Activated CD4-positive, alpha-beta memory T cell treated with anti-CD3 and anti-CD28 coated beads, Interleukin-2, amount 10 ng/mL, durations not matched to agents 7 days and 5 days (primary cell): ENCODE measurements around the gene AIF1L. TPM values are rescaled to one million over a fixed set of nuclear protein-coding genes. Genes with fewer than 3 reads are reported as not detected.

Experiments used
- CTCF ChIA-PET: fragments of 350-600 bp; sonication (Branson Sonifier 250); formaldehyde crosslinking; loops from one replicate; lab custom pipeline; 2021; ENCODE audit warnings: antibody characterized with exemption, inconsistent platforms; lab: Charles Lee
- POLR2A ChIA-PET: fragments of 350-600 bp; sonication (Branson Sonifier 250); formaldehyde crosslinking; loops from one replicate; lab custom pipeline; 2021; ENCODE audit warnings: antibody characterized with exemption; lab: Charles Lee
- DNase-seq: peaks from one replicate; pipeline ENCODE4 v3.0.0-alpha.2; 2020
- H3K27ac Mint-ChIP-seq: one replicate; pipeline ENCODE4 v1.8.0; 2021; ENCODE audit warnings: mild to moderate bottlenecking, mixed read lengths
- H3K27me3 Mint-ChIP-seq: one replicate; pipeline ENCODE4 v1.8.0; 2021; ENCODE audit warnings: mixed read lengths
- H3K36me3 Mint-ChIP-seq: one replicate; pipeline ENCODE4 v1.8.0; 2021; ENCODE audit warnings: low read depth, mixed read lengths
- H3K4me1 Mint-ChIP-seq: one replicate; pipeline ENCODE4 v1.8.0; 2021; ENCODE audit warnings: mixed read lengths
- H3K4me3 Mint-ChIP-seq: one replicate; pipeline ENCODE4 v1.8.0; 2021; ENCODE audit warnings: mild to moderate bottlenecking, mixed read lengths
- H3K9me3 Mint-ChIP-seq: one replicate; pipeline ENCODE4 v1.8.0; 2021; ENCODE audit warnings: mixed read lengths
- total RNA-seq, 2 experiments: library from RNA; stranded (reverse); gene quantifications; one replicate each; pipeline ENCODE4 v1.2.3, GENCODE V29; 2021

The AIF1L gene
- total RNA-seq, 2 experiments from 2014 or later: 0.30 to 0.50 TPM

GRCh38 chr9:131084661-131085369, 11.5 kb upstream of the AIF1L start:
- H3K27me3 Mint-ChIP-seq: peaks cover 7% of the 10 kb centered on the region
- no peak for DNase-seq
- no peak overlapping the region for H3K27ac Mint-ChIP-seq
- H3K4me1 Mint-ChIP-seq: no peaks in the 10 kb centered on the region
- H3K36me3 Mint-ChIP-seq: no peaks in the 10 kb centered on the region
- no peak overlapping the region for H3K4me3 Mint-ChIP-seq
- ChIA-PET POLR2A (no interaction called here), CTCF (interaction anchor here (1.2 to 1.4 kb wide), 2 partner anchors 10 to 27 kb away, joined by 3 to 4 read pairs; no protein-coding TSS in a partner anchor)
- no peaks in the 10 kb centered on the region for H3K9me3 Mint-ChIP-seq

GRCh38 chr9:131085370-131086122, 10.8 kb upstream of the AIF1L start:
- Mint-ChIP-seq H3K36me3 (no peaks in the 10 kb centered on the region), H3K4me3 (no peak overlapping the region), H3K27me3 (peaks cover 7% of the 10 kb centered on the region), H3K27ac (no peak overlapping the region), H3K9me3 (no peaks in the 10 kb centered on the region), H3K4me1 (no peaks in the 10 kb centered on the region)
- POLR2A ChIA-PET: no interaction called here
- DNase-seq: no peak
- CTCF ChIA-PET: interaction anchor here (1.2 kb wide), 1 partner anchor 9 kb away, joined by 4 read pairs; no protein-coding TSS in a partner anchor

- no peaks in the 10 kb centered on the region for H3K4me1 Mint-ChIP-seq
- no peaks in the 10 kb centered on the region for H3K36me3 Mint-ChIP-seq
- peaks cover 4% of the 10 kb centered on the region for H3K27me3 Mint-ChIP-seq
- no peak overlapping the region for H3K27ac Mint-ChIP-seq
- POLR2A ChIA-PET: interaction anchor here (1.0 kb wide), 1 partner anchor 38 kb away, joined by 4 read pairs; the partner anchor contains the start of gene NUP214
- H3K9me3 Mint-ChIP-seq: no peaks in the 10 kb centered on the region
- no peak overlapping the region for H3K4me3 Mint-ChIP-seq
- no peak for DNase-seq
- CTCF ChIA-PET: no interaction called here
Measured at GRCh38 chr9:131087354-131087893, 8.9 kb upstream of the AIF1L start.

DNA sequence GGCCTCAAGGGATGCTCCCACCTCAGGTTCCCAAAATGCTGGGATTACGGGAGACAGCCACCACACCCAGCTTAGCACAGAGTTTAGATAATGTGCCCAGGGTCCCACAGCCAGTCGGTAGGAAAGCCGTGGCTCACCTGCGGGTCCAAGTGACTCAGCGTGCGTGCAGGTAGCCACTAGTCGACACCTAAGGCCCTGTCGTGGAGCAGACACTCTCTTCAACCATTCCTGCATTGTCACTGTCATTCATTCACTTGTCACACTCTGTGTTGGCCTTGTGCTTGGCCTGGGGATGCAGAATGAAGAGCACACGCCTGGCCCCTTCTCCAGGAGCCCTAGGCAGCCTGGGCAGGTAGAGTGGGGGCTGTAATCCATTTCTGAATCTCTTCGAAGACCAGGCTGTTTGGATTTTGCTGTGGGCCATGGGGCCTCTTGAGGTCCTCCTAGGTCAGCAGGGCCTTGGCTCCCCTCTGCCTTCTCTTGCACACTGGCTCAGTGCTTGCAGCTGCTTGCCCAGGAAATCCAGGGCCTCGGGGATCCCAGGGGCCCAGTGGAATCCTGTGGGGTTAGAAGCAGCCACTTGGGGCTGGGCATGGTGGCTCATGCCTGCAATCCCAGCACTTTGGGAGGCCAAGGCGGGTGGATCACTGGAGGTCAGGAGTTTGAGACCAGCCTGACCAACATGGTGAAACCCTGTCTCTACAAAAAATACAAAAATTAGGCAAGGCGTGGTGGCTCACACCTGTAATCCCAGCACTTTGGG, 6.1 kb upstream of the AIF1L start:
- Mint-ChIP-seq H3K4me3 (no peak overlapping the region), H3K27me3 (peaks cover 12% of the 10 kb centered on the region), H3K27ac (no peak overlapping the region), H3K36me3 (no peaks in the 10 kb centered on the region), H3K4me1 (no peaks in the 10 kb centered on the region), H3K9me3 (no peaks in the 10 kb centered on the region)
- CTCF ChIA-PET: no interaction called here
- POLR2A ChIA-PET: no interaction called here
- DNase-seq: no peak

DNA sequence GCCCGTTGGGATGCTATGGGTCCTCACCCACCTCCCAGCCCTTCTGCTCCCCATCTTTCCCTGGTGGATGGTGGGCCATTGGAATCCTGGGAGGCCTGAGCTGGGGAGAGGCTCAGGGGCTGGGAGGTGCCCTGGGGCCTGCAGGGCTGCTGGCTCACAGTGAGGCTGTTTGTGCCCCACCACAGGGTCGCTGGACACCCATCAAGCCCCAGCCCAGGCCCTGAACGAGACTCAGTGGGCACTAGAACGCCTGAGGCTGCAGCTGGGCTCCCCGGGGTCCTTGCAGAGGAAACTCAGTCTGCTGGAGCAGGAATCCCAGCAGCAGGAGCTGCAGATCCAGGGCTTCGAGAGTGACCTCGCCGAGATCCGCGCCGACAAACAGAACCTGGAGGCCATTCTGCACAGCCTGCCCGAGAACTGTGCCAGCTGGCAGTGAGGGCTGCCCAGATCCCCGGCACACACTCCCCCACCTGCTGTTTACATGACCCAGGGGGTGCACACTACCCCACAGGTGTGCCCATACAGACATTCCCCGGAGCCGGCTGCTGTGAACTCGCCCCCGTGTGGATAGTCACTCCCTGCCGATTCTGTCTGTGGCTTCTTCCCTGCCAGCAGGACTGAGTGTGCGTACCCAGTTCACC, 4.9 kb upstream of the AIF1L start:
- no peak overlapping the region for H3K27ac Mint-ChIP-seq

DNA sequence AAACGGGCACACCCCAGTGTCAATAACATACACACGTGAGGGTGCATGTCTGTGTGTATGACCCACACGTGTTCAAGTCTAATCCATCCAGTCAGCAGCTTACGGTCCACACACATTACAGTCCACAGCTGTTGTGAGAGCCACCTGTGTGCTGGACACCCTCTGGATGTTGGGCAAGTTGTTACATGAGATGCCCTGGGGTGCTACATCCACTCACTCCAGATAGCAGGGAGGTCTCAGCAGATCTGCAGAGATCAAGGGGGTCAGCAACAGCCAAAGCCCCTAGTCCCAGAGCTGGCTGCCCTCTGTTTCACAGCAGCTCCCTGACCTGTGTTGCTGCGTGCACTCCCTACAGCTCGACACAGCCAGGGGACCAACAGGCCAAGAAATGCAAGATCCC, 4.3 kb upstream of the AIF1L start:
- H3K36me3 Mint-ChIP-seq: peaks cover 2% of the 10 kb centered on the region
- no peak for DNase-seq
- H3K4me3 Mint-ChIP-seq: no peak overlapping the region
- no peaks in the 10 kb centered on the region for H3K9me3 Mint-ChIP-seq
- H3K4me1 Mint-ChIP-seq: peaks cover 6% of the 10 kb centered on the region
- ChIA-PET POLR2A (interaction anchor here (0.8 kb wide), 1 partner anchor 33 kb away, joined by 3 read pairs; no protein-coding TSS in a partner anchor), CTCF (no interaction called here)
- H3K27ac Mint-ChIP-seq: no peak overlapping the region
- peaks cover 24% of the 10 kb centered on the region for H3K27me3 Mint-ChIP-seq

More for the DNA sequence above, 4.9 kb upstream of the AIF1L start:
- ChIA-PET CTCF (no interaction called here), POLR2A (interaction anchor here (0.8 kb wide), 1 partner anchor 34 kb away, joined by 3 read pairs; no protein-coding TSS in a partner anchor)
- DNase-seq: no peak
- Mint-ChIP-seq H3K36me3 (peaks cover 2% of the 10 kb centered on the region), H3K9me3 (no peaks in the 10 kb centered on the region), H3K4me1 (peaks cover 4% of the 10 kb centered on the region), H3K4me3 (no peak overlapping the region), H3K27me3 (peaks cover 20% of the 10 kb centered on the region)

- POLR2A ChIA-PET: no interaction called here
- Mint-ChIP-seq H3K4me3 (no peak overlapping the region), H3K36me3 (peaks cover 2% of the 10 kb centered on the region), H3K4me1 (peaks cover 11% of the 10 kb centered on the region), H3K27me3 (peaks cover 30% of the 10 kb centered on the region), H3K27ac (no peak overlapping the region), H3K9me3 (no peaks in the 10 kb centered on the region)
- DNase-seq: no peak
- CTCF ChIA-PET: interaction anchor here (1.0 kb wide), 1 partner anchor 37 kb away, joined by 3 read pairs; no protein-coding TSS in a partner anchor
Measured at GRCh38 chr9:131092548-131093440, 3.5 kb upstream of the AIF1L start.

- H3K27me3 Mint-ChIP-seq: peaks cover 33% of the 10 kb centered on the region
Measured at GRCh38 chr9:131094015-131094414, 2.3 kb upstream of the AIF1L start.

DNA sequence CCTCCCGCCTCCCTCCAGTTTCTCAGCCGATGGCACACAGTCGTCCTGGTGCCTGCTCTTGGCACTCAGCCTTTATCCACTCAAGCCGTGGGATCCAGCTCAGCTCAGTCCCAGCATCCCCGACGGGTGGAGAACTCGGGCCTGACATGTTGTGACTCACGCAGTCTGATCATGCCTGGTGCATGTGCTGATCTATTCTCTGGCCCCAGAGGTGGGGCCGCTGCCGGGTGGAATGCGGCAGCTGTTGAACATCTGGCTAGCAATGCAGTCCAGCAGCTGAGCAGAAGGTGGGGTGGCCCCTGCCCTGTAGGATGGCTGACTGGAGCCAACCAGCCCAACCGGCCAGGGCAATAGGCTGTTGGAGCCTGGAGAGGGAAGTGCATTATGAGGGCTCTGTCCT, 1.7 kb upstream of the AIF1L start:
- no peak overlapping the region for H3K4me3 Mint-ChIP-seq
- no peaks in the 10 kb centered on the region for H3K9me3 Mint-ChIP-seq
- CTCF ChIA-PET: interaction anchor here (1.0 to 1.7 kb wide), 3 partner anchors 9 to 225 kb away, joined by 3 to 4 read pairs (median 4); no protein-coding TSS in a partner anchor
- DNase-seq: no peak
- peaks cover 15% of the 10 kb centered on the region for H3K4me1 Mint-ChIP-seq
- peaks cover 33% of the 10 kb centered on the region for H3K27me3 Mint-ChIP-seq
- POLR2A ChIA-PET: interaction anchor here (0.6 kb wide), 1 partner anchor 468 kb away, joined by 3 read pairs; no protein-coding TSS in a partner anchor
- no peak overlapping the region for H3K27ac Mint-ChIP-seq
- H3K36me3 Mint-ChIP-seq: peaks cover 2% of the 10 kb centered on the region

More at GRCh38 chr9:131094015-131094414, 2.3 kb upstream of the AIF1L start:
- Mint-ChIP-seq H3K27ac (no peak overlapping the region), H3K4me3 (no peak overlapping the region), H3K9me3 (no peaks in the 10 kb centered on the region), H3K36me3 (peaks cover 2% of the 10 kb centered on the region), H3K4me1 (peaks cover 13% of the 10 kb centered on the region)
- ChIA-PET POLR2A (interaction anchor here (0.6 kb wide), 1 partner anchor 469 kb away, joined by 3 read pairs; no protein-coding TSS in a partner anchor), CTCF (interaction anchor here (1.2 to 1.7 kb wide), 2 partner anchors 9 to 224 kb away, joined by 4 read pairs; no protein-coding TSS in a partner anchor)
- DNase-seq: no peak

DNA sequence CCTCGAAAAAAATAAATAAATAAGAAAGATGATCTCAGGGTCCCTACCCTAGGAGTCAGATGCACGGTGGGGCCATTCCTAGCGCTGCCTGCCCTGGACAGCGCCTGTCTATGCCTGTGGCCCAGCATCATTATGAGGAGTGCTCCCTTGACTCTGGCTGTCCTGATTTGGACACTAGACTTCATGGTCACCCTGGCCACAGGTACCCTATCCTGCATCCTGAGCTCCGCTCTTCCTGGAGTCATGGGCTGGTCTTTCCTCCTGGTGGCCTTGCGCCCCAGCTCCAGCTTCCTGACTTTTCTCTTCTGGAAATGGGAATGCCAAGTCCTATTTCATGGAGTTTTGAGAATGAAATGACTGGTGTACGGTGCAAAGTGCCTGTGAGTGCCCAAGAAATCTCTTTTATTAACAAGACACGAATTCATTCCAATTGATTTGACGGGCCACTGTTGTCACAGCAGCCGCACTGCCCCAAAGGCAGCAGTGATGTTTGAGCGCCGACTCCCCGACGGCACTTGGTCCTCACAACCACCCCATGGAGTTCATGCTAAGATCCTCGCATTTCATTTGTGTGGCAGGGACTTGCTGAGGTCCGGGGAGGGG, 564 bp upstream of the AIF1L start:
- Mint-ChIP-seq H3K9me3 (no peaks in the 10 kb centered on the region), H3K4me1 (peaks cover 18% of the 10 kb centered on the region), H3K36me3 (peaks cover 2% of the 10 kb centered on the region), H3K27ac (no peak overlapping the region), H3K4me3 (peak overlapping the region; percentile 45), H3K27me3 (peaks cover 33% of the 10 kb centered on the region)
- ChIA-PET CTCF (interaction anchor here (1.5 to 1.7 kb wide), 2 partner anchors 37 to 226 kb away, joined by 3 to 4 read pairs; no protein-coding TSS in a partner anchor), POLR2A (interaction anchor here (0.9 kb wide), 1 partner anchor 30 kb away, joined by 3 read pairs; the partner anchor contains the start of gene NUP214)
- no peak for DNase-seq
